NCI-H345 (cell line): ENCODE measurements around the gene HNRNPA3.
"Not testable (repeated sequence)": the region's sequence is repeated elsewhere in the genome, so short reads cannot be mapped to it uniquely, and the experiment has no call there.

Experiments
- DNase-seq: peaks from one replicate; lab custom pipeline; 2025; lab: John Stamatoyannopoulos, UW

HNRNPA3 gene

DNA sequence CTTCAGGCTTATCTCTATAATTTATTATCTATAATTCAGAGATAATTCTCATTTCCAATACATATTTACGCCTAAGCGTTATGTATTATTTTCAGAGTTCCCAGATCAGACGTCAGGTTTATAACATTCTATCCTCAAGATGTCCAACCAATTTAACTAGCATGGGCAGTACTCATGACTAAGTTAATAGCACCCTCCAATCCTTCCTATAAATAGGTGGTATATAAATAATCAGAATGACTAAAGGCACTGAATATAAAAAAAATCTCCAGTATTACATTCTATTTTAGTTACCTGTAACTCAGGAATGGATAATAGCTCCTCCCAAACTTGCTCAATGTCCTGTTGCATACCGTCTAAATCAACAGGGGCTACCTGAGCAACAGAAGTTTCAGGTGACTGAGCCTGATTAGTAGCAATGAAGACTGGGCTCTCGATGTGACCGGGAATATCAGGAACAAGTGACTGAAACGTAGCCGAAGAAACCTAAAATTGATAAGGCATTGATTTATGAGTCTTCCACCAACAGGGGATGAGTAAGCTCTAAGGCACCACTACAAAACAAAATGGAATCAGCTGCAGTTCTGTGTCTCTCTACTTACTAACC lies 19.6 kb downstream of the HNRNPA3 start:
- no peak for DNase-seq

DNA sequence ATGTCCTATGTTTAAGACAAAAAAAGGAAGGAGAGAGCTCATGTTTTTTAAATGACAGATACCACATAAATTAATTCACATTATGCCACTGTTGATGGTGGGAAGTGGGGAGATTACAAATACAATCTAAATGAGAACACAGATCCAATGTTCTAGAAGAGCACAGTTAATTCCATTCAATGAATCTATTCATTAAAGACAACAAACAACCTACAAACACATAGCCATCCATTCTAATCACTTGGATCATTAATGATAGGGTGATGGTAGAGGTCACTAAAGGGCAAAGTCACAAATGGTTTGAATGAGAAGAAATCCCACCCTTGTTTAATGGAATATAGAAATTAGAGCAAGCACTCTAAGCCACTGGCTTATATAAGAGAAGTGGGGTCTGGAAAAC lies 21.7 kb downstream of the HNRNPA3 start:
- no peak for DNase-seq

DNA sequence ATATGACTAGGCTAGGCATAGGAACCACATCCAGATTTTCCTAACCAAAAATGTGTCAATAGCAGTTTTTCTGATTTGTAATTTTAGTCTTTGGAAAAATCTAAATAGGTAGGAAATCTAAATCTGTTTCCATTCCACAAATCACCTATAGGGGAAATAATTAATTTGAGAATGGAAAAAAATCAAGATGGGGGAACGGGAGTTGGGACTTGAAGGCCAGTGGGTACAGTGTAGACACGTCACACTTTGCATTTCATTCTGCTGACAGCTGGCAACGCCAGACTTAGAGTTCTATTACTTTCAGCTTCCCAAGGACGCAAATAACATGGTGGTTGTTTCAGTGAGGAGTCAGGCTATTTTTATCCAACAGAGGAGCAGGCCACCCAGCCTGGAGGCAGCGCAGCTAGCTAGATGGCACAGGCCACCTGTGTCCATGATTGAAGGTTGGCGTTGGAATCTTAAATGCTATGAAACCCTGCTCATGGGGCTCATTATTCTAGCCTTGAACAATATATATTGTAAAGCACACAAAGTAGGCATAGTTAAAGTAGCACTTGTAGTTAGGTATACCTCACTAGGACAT lies 23.4 kb downstream of the HNRNPA3 start:
- no peak for DNase-seq

DNA sequence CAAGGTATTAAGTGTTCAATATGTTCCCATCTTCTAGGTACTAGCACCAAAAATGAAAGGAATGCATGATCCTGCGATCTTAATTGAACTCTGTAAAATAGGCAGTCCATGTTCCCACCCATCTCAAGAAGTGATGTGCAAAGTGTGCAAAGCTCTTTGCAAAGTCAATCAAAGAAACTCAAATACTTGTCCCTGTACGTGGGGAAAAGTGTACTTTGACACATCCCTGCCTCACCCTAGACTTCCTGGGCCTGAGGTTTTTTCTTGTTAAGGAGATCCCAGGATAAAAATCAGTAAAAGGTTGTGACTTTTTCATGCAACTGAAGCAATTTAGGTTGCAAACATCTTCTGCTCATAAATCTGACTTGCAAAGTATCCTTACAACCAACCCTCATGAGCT lies 25.3 kb downstream of the HNRNPA3 start:
- DNase-seq = no peak

DNA sequence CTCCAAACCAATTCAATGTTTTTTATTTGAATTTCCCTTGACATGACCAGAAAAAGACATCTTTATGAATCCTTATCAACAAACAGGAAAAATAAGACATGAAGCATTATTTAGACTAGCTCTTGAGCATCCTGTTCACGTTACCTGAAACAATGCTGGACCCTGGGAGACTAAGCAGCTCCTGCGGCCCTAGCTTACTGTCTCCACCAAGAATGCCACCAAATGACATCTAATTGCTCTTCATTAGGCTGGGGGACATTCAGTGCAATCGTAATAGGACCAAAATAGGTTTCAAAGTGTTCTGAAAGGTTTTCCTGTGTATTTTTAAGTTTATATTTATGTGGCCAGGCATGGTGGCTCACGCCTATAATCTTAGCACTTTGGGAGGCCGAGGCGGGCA lies 26.5 kb downstream of the HNRNPA3 start:
- no peak for DNase-seq

DNA sequence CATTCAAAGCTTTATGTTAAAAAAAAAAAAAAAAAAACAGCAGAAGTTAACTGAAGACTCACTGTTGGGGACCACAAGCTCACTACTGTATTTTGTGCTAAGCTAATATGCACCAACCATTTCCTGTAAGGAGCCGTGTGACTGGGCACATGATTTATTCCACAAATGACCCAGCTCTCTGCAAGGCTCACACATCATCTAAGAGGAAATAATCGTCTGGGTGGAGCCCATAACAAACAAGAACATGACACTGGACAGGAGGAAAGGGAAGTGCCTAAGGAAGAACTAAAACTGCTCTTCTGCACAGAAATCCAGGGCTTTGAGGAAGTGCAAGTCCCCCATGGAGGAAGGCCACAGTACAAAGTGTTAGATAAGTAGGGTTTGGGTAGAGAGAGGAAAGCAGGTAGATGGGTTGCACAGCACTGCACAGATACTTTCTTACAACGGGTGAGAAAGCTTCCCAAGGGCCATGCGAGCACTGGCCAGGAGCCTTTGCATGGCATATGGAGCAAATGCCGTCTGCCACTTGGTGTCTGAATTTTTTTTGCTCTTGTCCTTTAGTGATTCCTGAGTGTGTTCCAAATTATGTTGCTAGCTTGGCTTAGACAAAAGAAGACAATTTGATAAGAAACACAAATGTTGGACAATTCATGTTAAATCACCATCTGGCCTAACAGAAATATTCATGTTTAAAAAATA lies 27.5 kb downstream of the HNRNPA3 start:
- no peak for DNase-seq

DNA sequence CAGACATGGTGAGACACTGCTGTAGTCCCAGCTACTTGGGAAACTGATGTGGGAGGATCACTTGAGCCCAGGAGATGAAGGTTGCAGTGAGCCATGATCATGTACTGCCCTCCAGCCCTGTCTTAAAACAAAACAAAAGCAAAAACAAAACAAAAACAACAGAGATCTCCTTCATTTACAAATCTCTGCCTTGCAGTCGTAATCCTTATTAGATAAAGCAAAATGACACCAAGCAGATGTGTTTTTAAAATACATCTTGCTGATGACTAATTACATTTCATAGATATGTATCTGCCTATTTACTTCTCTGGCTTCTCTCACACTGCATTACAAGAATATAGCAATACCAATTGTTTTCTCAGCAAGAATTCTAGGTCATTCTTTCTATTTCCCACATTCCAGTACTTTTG lies 29.1 kb downstream of the HNRNPA3 start:
- DNase-seq = no peak

DNA sequence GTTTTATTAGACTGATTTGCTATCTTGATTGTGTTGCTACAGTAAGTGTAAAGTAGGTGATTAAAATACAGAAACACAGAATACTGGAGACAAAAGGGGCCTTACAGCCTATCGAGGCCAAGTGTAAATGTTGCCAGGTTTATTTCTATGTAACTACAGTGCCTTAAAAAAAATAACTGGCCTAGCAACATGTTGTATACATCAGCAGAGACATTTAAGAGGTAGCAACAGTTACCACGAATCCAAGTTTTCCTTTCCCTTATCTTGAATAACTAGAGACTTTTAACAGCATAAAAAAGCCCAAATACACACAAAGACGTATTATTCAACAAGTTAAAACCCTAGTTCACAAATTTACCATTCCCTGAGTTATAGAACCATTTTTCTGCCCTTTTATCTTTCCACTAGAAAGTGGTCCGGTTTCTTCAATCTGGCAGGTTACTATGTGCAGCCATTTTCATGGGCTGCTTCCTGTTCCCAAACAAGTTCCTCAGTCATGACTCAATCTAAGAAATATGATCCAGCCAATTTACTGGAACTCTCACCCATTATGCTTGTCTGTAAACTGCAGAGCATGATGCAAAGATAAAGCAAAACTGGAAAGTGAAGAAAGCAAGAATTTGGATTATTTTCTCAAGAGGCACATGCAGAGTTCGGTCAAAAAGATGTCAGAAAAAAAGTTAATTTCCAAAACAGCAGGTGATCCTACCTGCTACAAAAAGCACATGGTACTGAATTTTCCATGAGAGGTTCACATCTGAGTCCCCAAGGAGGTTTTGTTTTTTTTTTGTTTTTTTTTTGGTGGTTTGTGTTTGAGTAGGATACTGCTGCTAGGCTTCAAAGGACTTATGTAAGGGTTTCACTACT lies 29.8 kb downstream of the HNRNPA3 start:
- peak; percentile 15 for DNase-seq

DNA sequence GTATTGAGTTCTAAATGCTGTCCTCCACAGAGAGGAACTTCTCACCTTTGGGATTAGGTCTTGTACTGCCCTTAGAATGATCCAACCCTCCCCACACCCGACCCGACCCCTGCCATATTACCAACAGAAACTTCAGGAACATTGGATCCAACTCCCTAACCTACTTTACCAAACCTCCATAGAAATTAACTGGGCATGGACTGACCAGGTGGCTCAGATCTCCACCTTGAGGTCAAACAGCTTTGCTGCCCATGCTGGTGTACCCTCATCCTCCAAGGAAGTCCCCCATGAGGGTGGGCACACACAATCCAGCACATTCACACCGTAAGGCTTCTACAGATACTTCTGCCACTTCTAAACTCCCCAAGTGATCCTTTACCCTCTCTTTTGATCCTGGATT lies 30.5 kb downstream of the HNRNPA3 start:
- DNase-seq = no peak

DNA sequence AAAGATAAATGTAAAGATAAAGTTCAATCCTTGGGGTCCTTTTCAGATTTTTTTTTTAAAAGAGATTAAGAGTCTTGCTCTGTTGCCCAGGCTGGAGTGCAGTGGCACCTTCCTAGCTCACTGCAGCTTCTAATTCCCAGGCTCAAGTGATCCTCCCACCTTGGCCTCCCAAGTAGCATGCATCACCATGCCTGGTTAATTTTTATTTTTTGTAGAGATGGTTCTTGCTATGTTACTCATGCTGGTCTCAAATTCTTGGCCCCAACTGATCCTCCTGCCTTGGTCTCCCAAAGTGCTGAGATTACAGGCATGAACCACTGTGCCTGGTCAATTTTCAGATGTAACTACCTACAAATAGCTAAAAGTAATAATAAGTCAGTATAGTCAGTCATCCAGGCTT lies 30.9 kb downstream of the HNRNPA3 start:
- DNase-seq = no peak

DNA sequence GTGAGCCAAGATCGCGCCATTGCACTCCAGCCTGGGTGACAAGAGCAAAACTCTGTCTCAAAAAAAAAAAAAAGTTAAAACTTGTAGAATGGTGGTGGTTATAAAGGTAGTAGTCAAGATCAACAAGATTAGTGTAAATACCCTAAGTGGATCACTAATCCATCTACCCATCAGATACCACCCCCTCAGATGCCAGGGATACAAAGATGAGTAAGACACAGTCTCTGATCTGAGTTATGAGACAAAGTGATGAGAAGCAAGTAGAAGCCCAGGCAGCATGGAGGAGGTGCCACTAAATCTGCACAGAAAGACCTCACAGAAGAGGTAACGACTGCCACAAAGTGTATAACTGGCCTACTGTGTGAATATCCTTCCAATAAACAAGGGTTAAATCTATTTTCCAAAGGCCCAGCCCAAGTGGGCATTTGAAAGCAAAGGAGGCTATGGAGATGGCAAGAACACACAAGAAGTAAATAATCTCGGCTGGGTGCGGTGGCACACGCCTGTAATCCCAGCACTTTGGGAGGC lies 31.7 kb downstream of the HNRNPA3 start:
- no peak for DNase-seq

DNA sequence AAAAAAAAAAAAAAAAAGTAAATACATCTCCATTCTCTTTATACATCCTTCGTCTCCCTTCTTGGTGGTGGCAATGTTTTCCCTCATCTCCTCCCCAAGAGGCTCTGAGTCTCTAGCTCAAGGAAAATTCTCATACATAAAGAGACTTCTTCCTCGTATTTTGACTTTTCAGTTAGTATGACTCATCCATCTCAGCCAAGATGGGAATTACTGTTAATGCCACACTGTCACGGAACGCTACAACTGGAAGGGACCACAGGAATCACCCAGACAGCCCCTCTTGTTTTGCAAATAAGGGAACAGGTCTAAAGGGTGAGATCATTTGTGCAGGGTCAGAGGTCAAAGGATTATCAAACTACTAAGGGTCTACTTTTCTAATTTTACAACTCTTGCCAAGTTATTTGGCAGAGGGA lies 32.4 kb downstream of the HNRNPA3 start:
- no peak for DNase-seq

DNA sequence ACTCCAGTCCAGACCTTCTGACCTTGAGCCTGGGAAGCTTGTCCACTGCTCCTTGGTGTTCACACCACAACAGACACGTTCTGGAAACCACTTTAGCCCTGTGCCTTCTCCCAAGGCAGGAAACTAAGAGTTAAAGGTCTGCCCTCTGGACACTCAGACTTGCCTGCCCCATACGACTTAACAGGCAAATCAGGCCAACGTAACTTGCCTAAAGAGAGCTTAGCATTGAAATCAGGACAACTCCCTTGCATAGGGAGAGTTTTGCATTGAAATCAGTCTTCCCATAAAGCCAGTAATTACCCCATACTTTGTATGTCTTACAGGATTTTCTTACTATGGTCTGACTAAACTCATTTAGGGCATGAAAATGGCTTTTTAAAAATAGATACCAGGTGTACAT lies 33.4 kb downstream of the HNRNPA3 start:
- no peak for DNase-seq

DNA sequence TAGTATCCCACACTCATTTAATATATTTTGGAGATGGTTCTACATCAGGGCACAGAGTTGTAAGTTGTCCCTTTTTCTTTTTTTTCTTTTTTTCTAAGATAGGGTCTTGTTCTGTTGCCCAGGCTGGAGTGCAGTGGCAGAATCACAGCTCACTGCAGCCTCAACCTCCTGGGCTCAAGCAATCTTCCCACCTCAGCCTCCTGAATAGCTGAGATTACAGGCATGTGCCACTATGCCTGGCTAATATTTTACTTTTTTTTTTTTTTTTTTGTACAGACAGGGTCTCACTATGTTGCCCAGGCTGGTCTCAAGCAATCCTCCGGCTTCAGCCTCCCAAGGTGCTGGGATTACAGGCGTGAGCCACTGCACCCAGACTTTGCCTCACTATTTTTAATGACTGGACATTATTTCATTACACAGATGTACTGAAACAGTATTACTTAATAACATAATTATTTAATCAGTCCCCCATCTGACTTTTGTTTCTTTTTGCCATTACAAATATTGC lies 34.0 kb downstream of the HNRNPA3 start:
- DNase-seq = not testable (repeated sequence)

DNA sequence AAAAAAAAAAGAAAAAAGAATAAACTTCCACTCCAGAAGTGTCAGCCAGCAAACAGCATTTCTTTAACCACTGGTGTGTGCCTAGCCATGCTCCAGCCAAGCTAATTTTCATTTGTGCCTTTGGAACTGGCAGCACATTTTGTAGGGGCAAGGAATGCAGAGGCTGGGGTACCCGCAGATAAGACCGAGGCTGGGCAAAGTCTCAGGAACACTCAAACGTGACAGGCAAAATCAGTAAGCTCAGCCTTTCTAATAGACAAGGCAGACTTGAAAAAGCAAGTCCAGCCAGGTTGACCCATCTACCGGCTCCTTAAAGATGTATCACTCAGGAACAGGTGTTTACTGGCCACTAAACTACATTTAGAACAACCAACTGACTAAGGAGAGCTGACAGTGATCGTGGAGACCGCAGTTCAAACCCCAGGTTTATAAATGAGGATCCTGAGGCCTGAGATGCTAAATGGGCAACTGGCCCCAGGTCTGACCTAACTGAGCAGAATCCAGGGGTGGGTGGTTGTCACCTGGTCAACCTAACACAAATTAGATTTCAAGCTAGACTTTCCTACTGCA lies 35.2 kb downstream of the HNRNPA3 start:
- no peak for DNase-seq

DNA sequence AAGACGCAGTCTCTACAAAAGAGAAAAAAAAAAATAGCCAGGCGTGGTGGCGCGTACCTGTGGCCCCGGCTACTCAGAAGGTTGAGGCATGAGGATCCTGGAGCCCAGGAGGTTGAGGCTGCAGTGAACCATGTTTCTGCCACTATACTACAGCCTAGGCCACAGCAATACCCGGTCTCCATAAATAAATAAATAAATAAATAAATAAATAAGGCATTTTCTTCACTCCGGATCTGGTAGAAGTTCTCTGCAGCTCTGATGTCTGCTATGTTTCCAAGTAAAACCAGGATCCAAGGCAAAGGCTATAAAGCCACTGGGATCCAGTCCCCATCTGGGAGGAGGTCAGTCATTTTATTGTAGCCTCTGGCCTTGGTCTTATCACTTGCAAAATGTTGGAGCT lies 36.4 kb downstream of the HNRNPA3 start:
- no peak for DNase-seq

DNA sequence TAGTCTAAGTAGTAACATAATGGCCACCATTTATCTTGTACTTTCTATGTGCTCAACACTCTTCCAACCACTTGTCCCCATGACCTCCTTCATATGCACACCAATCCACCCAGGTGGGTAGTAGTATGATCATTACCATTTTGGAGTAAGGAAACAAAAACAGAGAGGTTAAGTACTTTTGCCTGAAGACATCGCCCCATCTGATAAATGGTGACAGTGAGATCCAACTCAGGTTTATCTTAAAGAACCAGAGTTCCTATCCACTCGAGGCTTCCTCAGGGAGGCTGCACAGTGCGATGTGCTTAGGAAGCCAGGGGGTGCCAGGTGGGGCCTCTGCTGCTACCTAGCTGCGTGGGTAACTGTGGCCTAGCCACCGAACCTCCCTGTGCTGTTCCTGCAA lies 37.9 kb downstream of the HNRNPA3 start:
- DNase-seq = no peak

DNA sequence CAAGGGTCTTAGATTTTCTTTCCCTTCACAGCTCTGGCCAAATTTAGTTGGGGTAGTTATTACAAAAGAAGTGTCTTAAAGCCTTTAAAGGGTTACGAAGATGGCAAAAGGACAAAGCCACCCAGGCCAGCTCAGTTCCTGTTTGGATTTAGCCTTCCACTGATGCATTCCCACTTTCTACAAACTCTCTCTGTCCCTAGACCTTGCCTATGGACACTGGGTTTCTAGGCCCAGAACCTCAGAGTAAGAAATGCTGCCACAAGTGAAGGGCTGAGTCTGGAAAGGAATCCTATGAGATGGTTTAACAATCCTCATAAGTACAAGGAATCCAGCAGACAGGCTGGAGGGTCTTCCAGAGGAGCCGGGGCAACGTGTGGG lies 38.6 kb downstream of the HNRNPA3 start:
- DNase-seq = no peak

DNA sequence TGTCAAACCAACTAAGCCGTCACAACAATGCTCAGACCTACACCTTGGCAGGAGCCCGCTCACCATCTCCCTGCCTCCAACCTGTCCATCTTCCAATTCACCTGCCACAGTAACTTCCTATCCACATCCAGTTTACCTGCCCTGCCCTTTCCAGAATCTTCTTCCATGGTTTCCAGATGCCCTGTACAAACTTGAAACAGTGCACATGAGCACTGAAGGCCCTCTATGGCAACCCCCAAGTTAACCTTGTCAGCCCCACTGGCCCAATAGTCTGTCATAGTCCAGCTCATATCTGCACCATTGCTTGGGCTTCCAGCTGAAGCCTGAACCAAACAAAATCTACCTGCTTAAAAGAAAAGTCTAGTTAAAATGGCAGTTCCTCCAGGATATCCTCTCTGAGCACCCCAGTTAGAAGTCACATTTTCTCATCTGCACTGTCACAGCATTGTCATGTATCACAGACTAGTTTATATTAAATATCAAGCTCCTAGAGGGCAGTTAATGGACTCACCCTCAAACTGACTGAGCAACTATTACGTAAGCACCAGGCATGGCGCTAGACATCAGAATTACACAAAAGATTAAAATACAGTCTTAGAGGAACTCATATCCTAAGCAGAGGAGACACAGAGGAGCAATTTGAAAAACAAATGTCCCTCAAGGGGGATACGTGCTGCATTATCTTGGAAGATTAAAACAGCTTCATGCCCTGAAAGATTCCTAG lies 40.4 kb downstream of the HNRNPA3 start:
- no peak for DNase-seq

DNA sequence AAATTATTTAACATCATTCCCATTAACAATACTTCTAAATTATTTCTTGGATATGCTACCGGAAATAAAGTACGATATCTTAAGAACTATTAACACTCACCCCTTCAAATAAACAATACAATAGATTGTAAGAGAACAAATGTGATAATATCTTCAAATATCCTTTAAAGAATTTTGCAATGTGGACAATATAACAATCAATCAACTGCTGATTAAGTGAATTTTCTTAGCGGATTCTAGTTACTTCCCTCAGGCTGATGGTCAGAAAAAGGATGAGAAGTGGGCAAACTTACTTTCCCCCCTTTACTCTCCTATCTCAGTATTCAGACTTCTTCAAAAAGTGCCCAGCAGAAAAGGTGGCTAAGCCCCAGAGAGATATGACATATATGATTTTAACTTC lies 41.1 kb downstream of the HNRNPA3 start:
- DNase-seq = no peak
